ENCODE data around the gene TAF1D. TPM values are rescaled to one million over a fixed set of nuclear protein-coding genes. Genes with fewer than 3 reads are reported as not detected.

Gene TAF1D
- total RNA-seq (110 TPM), polyA plus RNA-seq (ENCODE audit: insufficient read depth, low read depth, low replicate concordance) (64.3 TPM)
- long read RNA-seq, donor 1, full-length matches to known transcripts: 6 of 39 reads
- long read RNA-seq, donor 1, partial matches to known transcripts: 33 of 39 reads
- long read RNA-seq, donor 1, other reads (novel, unspliced or antisense): 0 of 39 reads
- long read RNA-seq, donor 2, full-length matches to known transcripts: 8 of 252 reads
- long read RNA-seq, donor 2, partial matches to known transcripts: 236 of 252 reads
- long read RNA-seq, donor 2, other reads (novel, unspliced or antisense): 8 of 252 reads
- long read RNA-seq, donor 3, transcript TAF1D-203 (6 exons, 2,082 nt): major isoform, 7 of 150 reads
- long read RNA-seq, donor 3, transcript TAF1D-219 (5 exons, 656 nt): minor isoform, 5 of 150 reads
- long read RNA-seq, donor 3, partial matches to known transcripts: 123 of 150 reads
- long read RNA-seq, donor 3, other reads (novel, unspliced or antisense): 13 of 150 reads
- long read RNA-seq, donor 4, partial matches to known transcripts: 84 of 131 reads
- long read RNA-seq, donor 4, other reads (novel, unspliced or antisense): 42 of 131 reads
- long read RNA-seq, donor 5, partial matches to known transcripts: 0 of 2 reads
- long read RNA-seq, donor 5, other reads (novel, unspliced or antisense): 0 of 2 reads
- long read RNA-seq, donor 6, full-length matches to known transcripts: 7 of 36 reads
- long read RNA-seq, donor 6, partial matches to known transcripts: 29 of 36 reads
- long read RNA-seq, donor 6, other reads (novel, unspliced or antisense): 0 of 36 reads
- long read RNA-seq, donor 7, partial matches to known transcripts: 4 of 17 reads
- long read RNA-seq, donor 7, other reads (novel, unspliced or antisense): 9 of 17 reads
- long read RNA-seq, donor 8, partial matches to known transcripts: 266 of 281 reads
- long read RNA-seq, donor 8, other reads (novel, unspliced or antisense): 9 of 281 reads
- long read RNA-seq, donor 9, partial matches to known transcripts: 22 of 24 reads
- long read RNA-seq, donor 9, other reads (novel, unspliced or antisense): 0 of 24 reads
- long read RNA-seq, donor 10, partial matches to known transcripts: 35 of 44 reads
- long read RNA-seq, donor 10, other reads (novel, unspliced or antisense): 0 of 44 reads

- Histone ChIP-seq H3K36me3 (ENCODE audit: control insufficient read depth in 2 of 3, insufficient read depth in 3 of 3, low read length in 3 of 3) (peaks cover 2 to 20% (median 11%) of the 10 kb centered on the region in 3 donors), H3K27me3 (ENCODE audit: control insufficient read depth, insufficient read depth, low read length) (no peaks in the 10 kb centered on the region), H3K9me3 (ENCODE audit: control insufficient read depth in 2 of 3, insufficient read depth in 1 of 3, low read length in 3 of 3) (no peaks in the 10 kb centered on the region), H3K4me1 (ENCODE audit: control insufficient read depth in 2 of 3, insufficient read depth in 2 of 3, low read depth in 1 of 3, low read length in 3 of 3) (peaks cover 0 to 20% (median 13%) of the 10 kb centered on the region in 3 donors), H3K27ac (ENCODE audit: low read depth in 2 of 2, low read length in 2 of 2) (peak within 1 kb of the TSS; percentile 92 to 96), H3K9ac (ENCODE audit: low read length in 3 of 3) (peak within 1 kb of the TSS; percentile 91 to 100 (median 95)), H3K4me3 (ENCODE audit: low read length in 3 of 3) (peak within 1 kb of the TSS; percentile 80 to 100 (median 95))
- DNase-seq (peak; percentile 98 to 99 (median 99)), FAIRE-seq (peak; percentile 76)
- intact Hi-C loops (cut with DNase I): no loop called here
- TF ChIP-seq CTCF (IDR thresholded peaks at IDR 0.05; ENCODE audit: borderline replicate concordance, extremely low read depth, insufficient read depth): peak; percentile 2
These were observed at the start of gene TAF1D, which contains the start of gene C11orf54 for GRCh38 chr11:93741094-93741881. TSS of gene TAF1D (minus strand) at chr11:93741495. CDS start at chr11:93739304, 2,191 bp downstream. TSS of gene C11orf54 (plus strand) at chr11:93741672. CDS start at chr11:93747394, 5,722 bp downstream.

- H3K36me3 ChIP-seq (ENCODE audit: control insufficient read depth in 2 of 3, insufficient read depth in 3 of 3, low read length in 3 of 3): peaks cover 0 to 12% (median 2%) of the 10 kb centered on the region in 3 donors
- no peak for TF ChIP-seq CTCF (IDR thresholded peaks at IDR 0.05; ENCODE audit: borderline replicate concordance, extremely low read depth, insufficient read depth)
- intact Hi-C loops (cut with DNase I): no loop called here
- no peaks in the 10 kb centered on the region for H3K27me3 ChIP-seq (ENCODE audit: control insufficient read depth, insufficient read depth, low read length)
- DNase-seq: peak in 2 of 5 donors; percentile 18 to 50
- H3K4me3 ChIP-seq (ENCODE audit: low read length in 3 of 3): peak overlapping the region; percentile 70 to 99 (median 75)
- H3K9ac ChIP-seq (ENCODE audit: low read length in 3 of 3): peak overlapping the region; percentile 71 to 98 (median 79)
- H3K9me3 ChIP-seq (ENCODE audit: control insufficient read depth in 2 of 3, insufficient read depth in 1 of 3, low read length in 3 of 3): no peaks in the 10 kb centered on the region
- no peak for FAIRE-seq
- H3K4me1 ChIP-seq (ENCODE audit: control insufficient read depth in 2 of 3, insufficient read depth in 2 of 3, low read depth in 1 of 3, low read length in 3 of 3): peaks cover 3 to 8% (median 4%) of the 10 kb centered on the region in 3 donors
- H3K27ac ChIP-seq (ENCODE audit: low read depth in 2 of 2, low read length in 2 of 2): no peak overlapping the region
These were observed 43.7 kb upstream of the TAF1D start for GRCh38 chr11:93784935-93785360.

Data from kidney (tissue), 22 donors.